K562 (cell line): Measurements from ENCODE around the gene TBC1D20. TPM values are rescaled to one million over a fixed set of nuclear protein-coding genes. Genes with fewer than 3 reads are reported as not detected.
A peak's percentile ranks its signal among the peaks of the same experiment; 100 is the strongest.

ENCODE experiments used
- FIP1L1 ChIP-seq: fragments of 200-400 bp; formaldehyde crosslinking; IDR thresholded peaks from 2 replicates; pipeline ENCODE4 v1.6.1; 2018; ENCODE audit warnings: mild to moderate bottlenecking, low read depth, low read length; ENCODE audit not compliant: poor library complexity, severe bottlenecking
- FOXA1 ChIP-seq: fragments of 450-650 bp; IDR thresholded peaks from 2 replicates; pipeline ENCODE4 v1.6.1; 2016; ENCODE audit warnings: mild to moderate bottlenecking, borderline replicate concordance
- KLF1 ChIP-seq: fragments of 450-650 bp; IDR thresholded peaks from 2 replicates; pipeline ENCODE4 v1.6.1; 2016; ENCODE audit warnings: missing genetic modification characterization, missing compliant biosample characterization
- MEF2D ChIP-seq: conservative IDR thresholded peaks from 2 replicates; pipeline ENCODE4 v1.6.1; 2016; ENCODE audit warnings: low read depth, missing genetic modification characterization, missing compliant biosample characterization
- NFATC3 ChIP-seq: fragments of 450-650 bp; IDR thresholded peaks from 2 replicates; pipeline ENCODE4 v1.6.1; 2017; ENCODE audit warnings: mild to moderate bottlenecking
- PHF8 ChIP-seq: fragments of 200-600 bp; sonication (generic); IDR thresholded peaks from 2 replicates; pipeline ENCODE4 v1.6.1; 2012; ENCODE audit warnings: mixed run types, mild to moderate bottlenecking, inconsistent platforms, low read length, moderate library complexity, borderline replicate concordance
- SIX5 ChIP-seq, 2 experiments: IDR thresholded peaks; 2 replicates each; pipeline ENCODE4 v1.6.1; 2011; ENCODE audit warnings: low read length in 2 of 2, borderline replicate concordance in 1 of 2, low read depth in 1 of 2, mild to moderate bottlenecking in 1 of 2, moderate library complexity in 1 of 2; ENCODE audit not compliant: insufficient read depth in 1 of 2
- polyA plus RNA-seq, 8 experiments: library from polyadenylated mRNA; depleted of rRNA in 4 of 8; stranded (reverse) in 5 of 8; unstranded in 3 of 8; fragments of >200 nt; fragmentation: Nextera tagmentation in 2 of 8; fragmentation: Illumina TruSeq in 1 of 8; extraction: Ambion mirVana in 2 of 8; extraction: Trizol in 1 of 8; gene quantifications; 2 replicates each; pipeline versions ENCODE4 v1.2.1 to v1.2.3, GENCODE V29; 2011 to 2014; ENCODE audit warnings: inconsistent platforms in 1 of 8, missing spikeins in 1 of 8
- total RNA-seq, 7 experiments: library from RNA; depleted of rRNA in 6 of 7; stranded (reverse); fragments of >200 nt in 6 of 7; fragmentation: Illumina TruSeq in 2 of 7; extraction: Trizol in 2 of 7; gene quantifications; 2 replicates each; pipeline versions ENCODE4 v1.2.1 to v1.2.3, GENCODE V29; 2011 to 2021; ENCODE audit warnings: low replicate concordance in 1 of 7
- TF ChIP-seq, protein P1 (sequence below), 2 experiments: IDR thresholded peaks in 1 of 2; conservative IDR thresholded peaks in 1 of 2; 2 replicates each; pipeline ENCODE4 v1.6.1; 2016; ENCODE audit warnings: low read depth in 2 of 2, mild to moderate bottlenecking in 1 of 2, missing compliant biosample characterization in 1 of 2, missing genetic modification characterization in 1 of 2, moderate library complexity in 1 of 2
- TF ChIP-seq, protein P2 (sequence below): sonication (generic); formaldehyde crosslinking; IDR thresholded peaks from 2 replicates; pipeline ENCODE4 v1.8.0; 2023; ENCODE audit warnings: mild to moderate bottlenecking, missing genetic modification reagents
- TF ChIP-seq, protein P3 (sequence below): fragments of 250-450 bp; sonication (Bioruptor Pico); IDR thresholded peaks from 2 replicates; pipeline ENCODE4 v1.5.0; 2020; ENCODE audit warnings: mild to moderate bottlenecking, borderline replicate concordance
- TF ChIP-seq, protein P4 (sequence below), 2 experiments: fragments of 200-800 bp in 1 of 2; sonication (Bioruptor generic) in 1 of 2; sonication (generic) in 1 of 2; formaldehyde crosslinking in 1 of 2; IDR thresholded peaks in 1 of 2; conservative IDR thresholded peaks in 1 of 2; 2 replicates each; pipeline versions ENCODE4 v1.5.0 to v1.6.1; 2016 to 2020; ENCODE audit warnings: missing compliant biosample characterization in 1 of 2, missing genetic modification characterization in 1 of 2, missing genetic modification reagents in 1 of 2
- TF ChIP-seq, protein P5 (sequence below): sonication (generic); formaldehyde crosslinking; IDR thresholded peaks from 2 replicates; pipeline ENCODE4 v1.8.0; 2022; ENCODE audit warnings: mild to moderate bottlenecking, low read depth, missing genetic modification reagents
- TF ChIP-seq, protein P6 (sequence below): sonication (generic); formaldehyde crosslinking; IDR thresholded peaks from 2 replicates; pipeline ENCODE4 v1.8.1; 2022; ENCODE audit warnings: missing genetic modification reagents

The TBC1D20 gene
- total and polyA plus RNA-seq, 9 of the 15 experiments (the other 6 are each of a cell fraction or from before 2014, with no cell fraction given): 7.0 to 25.3 (median 15.1) TPM

DNA sequence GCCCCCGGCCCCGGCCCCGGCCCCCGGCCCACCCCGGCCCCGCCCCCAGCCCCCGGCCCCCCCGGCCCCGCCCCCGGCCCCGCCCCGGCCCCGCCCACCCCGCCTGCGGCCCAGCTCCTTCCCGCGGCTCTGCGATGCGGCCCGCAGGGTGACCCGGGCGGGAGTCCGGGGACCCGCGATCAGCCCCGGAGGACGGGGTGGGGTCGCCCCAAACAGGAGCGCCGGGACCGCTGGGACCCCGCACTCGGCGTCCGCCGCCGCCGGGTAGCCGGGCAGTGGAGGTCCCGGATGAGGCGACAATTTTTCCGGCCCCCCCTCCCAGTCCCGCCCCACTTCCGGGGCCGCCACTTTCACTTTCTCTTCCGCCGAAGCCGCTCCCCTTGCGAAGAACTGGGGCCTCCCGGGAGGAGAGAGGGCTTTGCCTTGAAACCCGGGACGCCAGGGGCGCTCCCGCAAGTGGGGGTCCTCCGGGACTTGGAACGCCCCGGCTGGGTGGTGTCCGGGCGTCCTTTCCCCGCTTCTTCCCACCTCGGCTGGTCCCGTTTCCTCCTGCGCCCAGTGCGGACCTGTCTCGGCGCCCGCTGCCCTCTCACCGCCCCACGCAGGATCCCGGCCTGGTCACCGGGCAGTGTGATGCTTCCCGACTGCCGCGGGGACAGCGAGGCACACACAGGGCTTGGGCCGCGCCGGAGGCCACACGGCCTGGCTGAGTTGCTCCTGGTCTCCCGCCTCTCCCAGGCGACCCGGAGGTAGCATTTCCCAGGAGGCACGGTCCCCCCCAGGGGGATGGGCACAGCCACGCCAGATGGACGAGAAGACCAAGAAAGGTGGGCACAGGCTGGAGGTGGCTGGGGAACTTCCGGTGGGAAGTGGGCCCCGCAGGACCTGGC, 54.1 kb downstream of the TBC1D20 start, which contains the start of gene RBCK1 (continued):
- TF ChIP-seq, protein P1, sequence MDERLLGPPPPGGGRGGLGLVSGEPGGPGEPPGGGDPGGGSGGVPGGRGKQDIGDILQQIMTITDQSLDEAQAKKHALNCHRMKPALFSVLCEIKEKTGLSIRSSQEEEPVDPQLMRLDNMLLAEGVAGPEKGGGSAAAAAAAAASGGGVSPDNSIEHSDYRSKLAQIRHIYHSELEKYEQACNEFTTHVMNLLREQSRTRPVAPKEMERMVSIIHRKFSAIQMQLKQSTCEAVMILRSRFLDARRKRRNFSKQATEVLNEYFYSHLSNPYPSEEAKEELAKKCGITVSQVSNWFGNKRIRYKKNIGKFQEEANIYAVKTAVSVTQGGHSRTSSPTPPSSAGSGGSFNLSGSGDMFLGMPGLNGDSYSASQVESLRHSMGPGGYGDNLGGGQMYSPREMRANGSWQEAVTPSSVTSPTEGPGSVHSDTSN (CRISPR knock-in tag; IDR thresholded peaks at IDR 0.05; ENCODE audit: low read depth): no peak
- TF ChIP-seq, protein P1 (tag; conservative IDR thresholded peaks at IDR 0.05; ENCODE audit: low read depth): no peak
- TF ChIP-seq KLF1 (tag) (no peak), NFATC3 (no peak), FOXA1 (no peak), PHF8 (peak; percentile 71; the same call in 1 of the 2 replicates), FIP1L1 (peak; percentile 64), SIX5 (IDR thresholded peaks at IDR 0.05; ENCODE audit: borderline replicate concordance in 1 of 2, insufficient read depth in 1 of 2, low read depth in 1 of 2, low read length in 2 of 2) (no peak), MEF2D (tag) (no peak)
- TF ChIP-seq, protein P2, sequence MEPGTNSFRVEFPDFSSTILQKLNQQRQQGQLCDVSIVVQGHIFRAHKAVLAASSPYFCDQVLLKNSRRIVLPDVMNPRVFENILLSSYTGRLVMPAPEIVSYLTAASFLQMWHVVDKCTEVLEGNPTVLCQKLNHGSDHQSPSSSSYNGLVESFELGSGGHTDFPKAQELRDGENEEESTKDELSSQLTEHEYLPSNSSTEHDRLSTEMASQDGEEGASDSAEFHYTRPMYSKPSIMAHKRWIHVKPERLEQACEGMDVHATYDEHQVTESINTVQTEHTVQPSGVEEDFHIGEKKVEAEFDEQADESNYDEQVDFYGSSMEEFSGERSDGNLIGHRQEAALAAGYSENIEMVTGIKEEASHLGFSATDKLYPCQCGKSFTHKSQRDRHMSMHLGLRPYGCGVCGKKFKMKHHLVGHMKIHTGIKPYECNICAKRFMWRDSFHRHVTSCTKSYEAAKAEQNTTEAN: no peak
- TF ChIP-seq, protein P3, sequence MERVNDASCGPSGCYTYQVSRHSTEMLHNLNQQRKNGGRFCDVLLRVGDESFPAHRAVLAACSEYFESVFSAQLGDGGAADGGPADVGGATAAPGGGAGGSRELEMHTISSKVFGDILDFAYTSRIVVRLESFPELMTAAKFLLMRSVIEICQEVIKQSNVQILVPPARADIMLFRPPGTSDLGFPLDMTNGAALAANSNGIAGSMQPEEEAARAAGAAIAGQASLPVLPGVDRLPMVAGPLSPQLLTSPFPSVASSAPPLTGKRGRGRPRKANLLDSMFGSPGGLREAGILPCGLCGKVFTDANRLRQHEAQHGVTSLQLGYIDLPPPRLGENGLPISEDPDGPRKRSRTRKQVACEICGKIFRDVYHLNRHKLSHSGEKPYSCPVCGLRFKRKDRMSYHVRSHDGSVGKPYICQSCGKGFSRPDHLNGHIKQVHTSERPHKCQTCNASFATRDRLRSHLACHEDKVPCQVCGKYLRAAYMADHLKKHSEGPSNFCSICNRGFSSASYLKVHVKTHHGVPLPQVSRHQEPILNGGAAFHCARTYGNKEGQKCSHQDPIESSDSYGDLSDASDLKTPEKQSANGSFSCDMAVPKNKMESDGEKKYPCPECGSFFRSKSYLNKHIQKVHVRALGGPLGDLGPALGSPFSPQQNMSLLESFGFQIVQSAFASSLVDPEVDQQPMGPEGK (CRISPR knock-in tag): no peak
- TF ChIP-seq, protein P4, sequence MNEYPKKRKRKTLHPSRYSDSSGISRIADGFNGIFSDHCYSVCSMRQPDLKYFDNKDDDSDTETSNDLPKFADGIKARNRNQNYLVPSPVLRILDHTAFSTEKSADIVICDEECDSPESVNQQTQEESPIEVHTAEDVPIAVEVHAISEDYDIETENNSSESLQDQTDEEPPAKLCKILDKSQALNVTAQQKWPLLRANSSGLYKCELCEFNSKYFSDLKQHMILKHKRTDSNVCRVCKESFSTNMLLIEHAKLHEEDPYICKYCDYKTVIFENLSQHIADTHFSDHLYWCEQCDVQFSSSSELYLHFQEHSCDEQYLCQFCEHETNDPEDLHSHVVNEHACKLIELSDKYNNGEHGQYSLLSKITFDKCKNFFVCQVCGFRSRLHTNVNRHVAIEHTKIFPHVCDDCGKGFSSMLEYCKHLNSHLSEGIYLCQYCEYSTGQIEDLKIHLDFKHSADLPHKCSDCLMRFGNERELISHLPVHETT (CRISPR knock-in tag; conservative IDR thresholded peaks at IDR 0.05 in 1 of 2, IDR thresholded peaks at IDR 0.05 in 1 of 2): 0 out of 4 replicates have a peak, but pooled peaks of 1 of the 2 experiments have one; percentile 43
- TF ChIP-seq, protein P5, sequence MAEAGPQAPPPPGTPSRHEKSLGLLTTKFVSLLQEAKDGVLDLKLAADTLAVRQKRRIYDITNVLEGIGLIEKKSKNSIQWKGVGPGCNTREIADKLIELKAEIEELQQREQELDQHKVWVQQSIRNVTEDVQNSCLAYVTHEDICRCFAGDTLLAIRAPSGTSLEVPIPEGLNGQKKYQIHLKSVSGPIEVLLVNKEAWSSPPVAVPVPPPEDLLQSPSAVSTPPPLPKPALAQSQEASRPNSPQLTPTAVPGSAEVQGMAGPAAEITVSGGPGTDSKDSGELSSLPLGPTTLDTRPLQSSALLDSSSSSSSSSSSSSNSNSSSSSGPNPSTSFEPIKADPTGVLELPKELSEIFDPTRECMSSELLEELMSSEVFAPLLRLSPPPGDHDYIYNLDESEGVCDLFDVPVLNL (CRISPR knock-in tag): peak; percentile 75; the same call in 1 of the 2 replicates
- TF ChIP-seq, protein P6, sequence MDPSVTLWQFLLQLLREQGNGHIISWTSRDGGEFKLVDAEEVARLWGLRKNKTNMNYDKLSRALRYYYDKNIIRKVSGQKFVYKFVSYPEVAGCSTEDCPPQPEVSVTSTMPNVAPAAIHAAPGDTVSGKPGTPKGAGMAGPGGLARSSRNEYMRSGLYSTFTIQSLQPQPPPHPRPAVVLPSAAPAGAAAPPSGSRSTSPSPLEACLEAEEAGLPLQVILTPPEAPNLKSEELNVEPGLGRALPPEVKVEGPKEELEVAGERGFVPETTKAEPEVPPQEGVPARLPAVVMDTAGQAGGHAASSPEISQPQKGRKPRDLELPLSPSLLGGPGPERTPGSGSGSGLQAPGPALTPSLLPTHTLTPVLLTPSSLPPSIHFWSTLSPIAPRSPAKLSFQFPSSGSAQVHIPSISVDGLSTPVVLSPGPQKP (CRISPR knock-in tag): no peak
